ENCODE results near the gene P2RX6.

DNA sequence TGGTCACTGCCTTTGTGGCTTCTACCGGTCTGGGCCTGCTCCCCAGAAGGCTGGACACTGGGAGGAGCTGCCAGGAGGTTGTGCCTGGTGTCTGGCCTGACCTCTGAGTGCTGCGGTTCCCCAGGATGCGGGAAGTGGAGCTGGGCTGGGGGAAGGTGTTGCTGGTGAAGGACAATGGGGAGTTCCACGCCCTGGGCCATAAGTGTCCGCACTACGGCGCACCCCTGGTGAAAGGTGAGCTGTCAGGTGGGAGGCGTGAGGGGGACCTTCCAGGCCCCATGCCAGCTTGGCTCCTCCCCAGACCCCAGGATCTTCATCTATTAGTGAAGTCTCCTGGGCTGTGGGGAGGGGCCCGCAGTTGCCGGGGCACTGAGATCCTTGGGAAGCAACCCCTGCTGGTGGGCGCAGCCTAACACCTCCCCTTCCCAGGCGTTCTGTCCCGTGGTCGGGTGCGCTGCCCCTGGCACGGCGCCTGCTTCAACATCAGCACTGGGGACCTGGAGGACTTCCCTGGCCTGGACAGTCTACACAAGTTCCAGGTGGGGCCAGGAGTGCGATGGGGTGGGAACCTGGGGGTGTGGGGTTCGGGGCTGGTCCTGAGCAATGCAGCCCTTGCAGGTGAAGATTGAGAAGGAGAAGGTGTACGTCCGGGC lies 41.2 kb upstream of the P2RX6 start:
- TF ChIP-seq, protein P1, sequence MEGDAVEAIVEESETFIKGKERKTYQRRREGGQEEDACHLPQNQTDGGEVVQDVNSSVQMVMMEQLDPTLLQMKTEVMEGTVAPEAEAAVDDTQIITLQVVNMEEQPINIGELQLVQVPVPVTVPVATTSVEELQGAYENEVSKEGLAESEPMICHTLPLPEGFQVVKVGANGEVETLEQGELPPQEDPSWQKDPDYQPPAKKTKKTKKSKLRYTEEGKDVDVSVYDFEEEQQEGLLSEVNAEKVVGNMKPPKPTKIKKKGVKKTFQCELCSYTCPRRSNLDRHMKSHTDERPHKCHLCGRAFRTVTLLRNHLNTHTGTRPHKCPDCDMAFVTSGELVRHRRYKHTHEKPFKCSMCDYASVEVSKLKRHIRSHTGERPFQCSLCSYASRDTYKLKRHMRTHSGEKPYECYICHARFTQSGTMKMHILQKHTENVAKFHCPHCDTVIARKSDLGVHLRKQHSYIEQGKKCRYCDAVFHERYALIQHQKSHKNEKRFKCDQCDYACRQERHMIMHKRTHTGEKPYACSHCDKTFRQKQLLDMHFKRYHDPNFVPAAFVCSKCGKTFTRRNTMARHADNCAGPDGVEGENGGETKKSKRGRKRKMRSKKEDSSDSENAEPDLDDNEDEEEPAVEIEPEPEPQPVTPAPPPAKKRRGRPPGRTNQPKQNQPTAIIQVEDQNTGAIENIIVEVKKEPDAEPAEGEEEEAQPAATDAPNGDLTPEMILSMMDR (IDR thresholded peaks at IDR 0.05): no peak
- TF ChIP-seq POLR2AphosphoS5 (IDR thresholded peaks at IDR 0.05) (no peak), POLR2A (IDR thresholded peaks at IDR 0.05) (no peak)
